Measurements from ENCODE around the gene PAFAH1B2. TPM values are rescaled to one million over a fixed set of nuclear protein-coding genes. Genes with fewer than 3 reads are reported as not detected.

PAFAH1B2 gene
- total RNA-seq, 1 donor from 2014 or later, result 226 TPM

- H3K4me3 ChIP-seq (ENCODE audit: low read depth, low read length), result no peak overlapping the region
- TF ChIP-seq CTCF (IDR thresholded peaks at IDR 0.05; ENCODE audit: insufficient read depth, low read length, severe bottlenecking), result no peak
- no peak for FAIRE-seq
- no peak for DNase-seq (ENCODE audit: low read depth)
- no peaks in the 10 kb centered on the region for H3K27me3 ChIP-seq (ENCODE audit: control insufficient read depth, insufficient read depth, low read length)
- no peaks in the 10 kb centered on the region for H3K36me3 ChIP-seq (ENCODE audit: control insufficient read depth, insufficient read depth, low read length)
Observed at GRCh38 chr11:117175781-117176180, 31.7 kb downstream of the PAFAH1B2 start.

- TF ChIP-seq CTCF (IDR thresholded peaks at IDR 0.05; ENCODE audit: insufficient read depth, low read length, severe bottlenecking), result no peak
- H3K36me3 ChIP-seq (ENCODE audit: control insufficient read depth, insufficient read depth, low read length), result no peaks in the 10 kb centered on the region
- H3K27me3 ChIP-seq (ENCODE audit: control insufficient read depth, insufficient read depth, low read length), result no peaks in the 10 kb centered on the region
- FAIRE-seq (no peak), DNase-seq (ENCODE audit: low read depth) (no peak)
- no peak overlapping the region for H3K4me3 ChIP-seq (ENCODE audit: low read depth, low read length)
Observed at GRCh38 chr11:117176186-117176585, 32.1 kb downstream of the PAFAH1B2 start.

GRCh38 chr11:117177534-117178209, 33.6 kb downstream of the PAFAH1B2 start:
- FAIRE-seq (no peak), DNase-seq (ENCODE audit: low read depth) (peak; percentile 69)
- no peaks in the 10 kb centered on the region for H3K27me3 ChIP-seq (ENCODE audit: control insufficient read depth, insufficient read depth, low read length)
- H3K4me3 ChIP-seq (ENCODE audit: low read depth, low read length), result peak overlapping the region; percentile 77
- no peak for TF ChIP-seq CTCF (IDR thresholded peaks at IDR 0.05; ENCODE audit: insufficient read depth, low read length, severe bottlenecking)
- peaks cover 2% of the 10 kb centered on the region for H3K36me3 ChIP-seq (ENCODE audit: control insufficient read depth, insufficient read depth, low read length)

GRCh38 chr11:117178210-117179034, 34.3 kb downstream of the PAFAH1B2 start, which contains the start of gene SIDT2:
Gene SIDT2 (plus strand): TSS chr11:117178743. CDS start chr11:117179264, 521 bp downstream.
- TF ChIP-seq CTCF (IDR thresholded peaks at IDR 0.05; ENCODE audit: insufficient read depth, low read length, severe bottlenecking), result no peak
- DNase-seq (ENCODE audit: low read depth) (peak; percentile 83), FAIRE-seq (no peak)
- peak within 1 kb of the TSS; percentile 77 for H3K4me3 ChIP-seq (ENCODE audit: low read depth, low read length)
- H3K27me3 ChIP-seq (ENCODE audit: control insufficient read depth, insufficient read depth, low read length), result no peaks in the 10 kb centered on the region
- H3K36me3 ChIP-seq (ENCODE audit: control insufficient read depth, insufficient read depth, low read length), result peaks cover 2% of the 10 kb centered on the region

GRCh38 chr11:117179048-117179999, 35.2 kb downstream of the PAFAH1B2 start:
- H3K4me3 ChIP-seq (ENCODE audit: low read depth, low read length), result peak overlapping the region; percentile 77
- H3K27me3 ChIP-seq (ENCODE audit: control insufficient read depth, insufficient read depth, low read length), result no peaks in the 10 kb centered on the region
- no peak for TF ChIP-seq CTCF (IDR thresholded peaks at IDR 0.05; ENCODE audit: insufficient read depth, low read length, severe bottlenecking)
- no peak for DNase-seq (ENCODE audit: low read depth)
- H3K36me3 ChIP-seq (ENCODE audit: control insufficient read depth, insufficient read depth, low read length), result peaks cover 4% of the 10 kb centered on the region
- no peak for FAIRE-seq
